Fibroblast of pulmonary artery (primary cell): Measurements from ENCODE around the gene RASL10B.

Source experiments
- DNase-seq: peaks from one replicate; pipeline ENCODE4 v3.0.0-alpha.2; 2010; ENCODE audit warnings: low read depth
- H3K4me3 ChIP-seq: replicated peaks from 2 replicates; pipeline ENCODE4 v1.5.1; 2011; ENCODE audit warnings: low read depth, mild to moderate bottlenecking, control low read depth, low read length, moderate library complexity
- TF ChIP-seq, protein P1 (sequence below): IDR thresholded peaks from 2 replicates; pipeline ENCODE4 v1.5.1; 2011; ENCODE audit warnings: mild to moderate bottlenecking, control low read depth, low read length, inconsistent platforms; ENCODE audit errors: missing control alignments

The RASL10B gene

DNA sequence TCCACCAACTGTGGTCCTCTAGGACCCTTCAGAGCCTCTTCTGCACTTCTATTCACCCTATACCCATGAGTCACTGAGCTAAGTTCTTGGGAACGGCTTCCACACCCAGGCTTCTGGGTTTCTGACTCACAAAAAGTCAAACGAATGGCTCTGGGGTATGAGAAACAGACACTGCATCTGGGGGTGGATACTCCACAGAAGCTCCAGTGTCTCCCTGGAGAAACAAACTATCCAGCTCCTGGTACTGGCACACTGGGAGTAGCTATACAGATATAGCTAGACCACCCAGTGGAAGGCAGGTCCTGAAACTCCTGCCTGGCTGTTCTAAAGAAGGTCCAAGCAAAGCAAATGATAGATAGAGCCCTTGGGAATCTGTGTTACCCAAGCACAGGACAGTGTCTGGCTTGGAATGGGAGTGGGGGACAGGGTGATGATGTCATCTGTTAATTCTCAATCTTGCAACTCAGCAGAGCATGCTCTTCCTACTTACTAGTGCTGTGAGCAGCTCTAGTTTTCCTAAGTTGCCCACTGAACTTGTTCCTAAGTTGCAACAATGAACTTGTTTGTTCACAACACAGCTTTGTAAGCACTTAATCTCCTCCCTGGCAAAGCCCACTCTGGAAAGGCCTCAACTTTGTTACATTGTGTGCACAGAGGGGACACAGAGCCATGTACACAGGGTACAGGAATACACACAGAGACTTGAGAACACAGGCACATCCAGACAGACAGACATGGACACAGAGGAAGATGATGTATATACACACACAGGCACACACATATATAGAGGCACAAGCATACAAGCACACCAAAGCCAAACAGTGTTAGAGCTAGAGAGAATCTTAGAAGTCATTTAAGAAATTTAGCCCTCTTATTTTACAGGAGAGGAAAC, 57.3 kb downstream of the RASL10B start:
- H3K4me3 ChIP-seq, result no peak overlapping the region
- DNase-seq, result peak; percentile 67

DNA sequence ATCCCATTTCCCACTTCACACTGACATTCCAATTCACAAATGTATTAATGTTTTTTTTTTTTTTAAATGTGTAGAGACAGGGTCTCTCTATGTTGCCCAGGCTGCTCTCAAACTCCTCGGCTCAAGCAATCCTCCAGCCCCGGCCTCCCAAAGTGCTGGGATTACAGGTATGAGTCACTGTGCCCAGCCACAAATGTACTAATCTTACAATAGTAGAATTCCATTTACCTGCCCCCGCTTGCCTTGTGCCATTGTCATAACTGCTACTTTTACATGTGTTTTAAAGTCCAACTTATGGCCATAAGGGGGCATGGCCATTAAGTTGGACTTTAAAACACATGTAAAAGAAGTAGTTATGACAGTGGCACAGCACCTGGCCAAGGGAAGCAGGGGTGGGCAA, 59.4 kb downstream of the RASL10B start:
- TF ChIP-seq, protein P1, sequence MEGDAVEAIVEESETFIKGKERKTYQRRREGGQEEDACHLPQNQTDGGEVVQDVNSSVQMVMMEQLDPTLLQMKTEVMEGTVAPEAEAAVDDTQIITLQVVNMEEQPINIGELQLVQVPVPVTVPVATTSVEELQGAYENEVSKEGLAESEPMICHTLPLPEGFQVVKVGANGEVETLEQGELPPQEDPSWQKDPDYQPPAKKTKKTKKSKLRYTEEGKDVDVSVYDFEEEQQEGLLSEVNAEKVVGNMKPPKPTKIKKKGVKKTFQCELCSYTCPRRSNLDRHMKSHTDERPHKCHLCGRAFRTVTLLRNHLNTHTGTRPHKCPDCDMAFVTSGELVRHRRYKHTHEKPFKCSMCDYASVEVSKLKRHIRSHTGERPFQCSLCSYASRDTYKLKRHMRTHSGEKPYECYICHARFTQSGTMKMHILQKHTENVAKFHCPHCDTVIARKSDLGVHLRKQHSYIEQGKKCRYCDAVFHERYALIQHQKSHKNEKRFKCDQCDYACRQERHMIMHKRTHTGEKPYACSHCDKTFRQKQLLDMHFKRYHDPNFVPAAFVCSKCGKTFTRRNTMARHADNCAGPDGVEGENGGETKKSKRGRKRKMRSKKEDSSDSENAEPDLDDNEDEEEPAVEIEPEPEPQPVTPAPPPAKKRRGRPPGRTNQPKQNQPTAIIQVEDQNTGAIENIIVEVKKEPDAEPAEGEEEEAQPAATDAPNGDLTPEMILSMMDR, result no peak

More for the DNA sequence above, 57.3 kb downstream of the RASL10B start:
- TF ChIP-seq, protein P1, result no peak

DNA sequence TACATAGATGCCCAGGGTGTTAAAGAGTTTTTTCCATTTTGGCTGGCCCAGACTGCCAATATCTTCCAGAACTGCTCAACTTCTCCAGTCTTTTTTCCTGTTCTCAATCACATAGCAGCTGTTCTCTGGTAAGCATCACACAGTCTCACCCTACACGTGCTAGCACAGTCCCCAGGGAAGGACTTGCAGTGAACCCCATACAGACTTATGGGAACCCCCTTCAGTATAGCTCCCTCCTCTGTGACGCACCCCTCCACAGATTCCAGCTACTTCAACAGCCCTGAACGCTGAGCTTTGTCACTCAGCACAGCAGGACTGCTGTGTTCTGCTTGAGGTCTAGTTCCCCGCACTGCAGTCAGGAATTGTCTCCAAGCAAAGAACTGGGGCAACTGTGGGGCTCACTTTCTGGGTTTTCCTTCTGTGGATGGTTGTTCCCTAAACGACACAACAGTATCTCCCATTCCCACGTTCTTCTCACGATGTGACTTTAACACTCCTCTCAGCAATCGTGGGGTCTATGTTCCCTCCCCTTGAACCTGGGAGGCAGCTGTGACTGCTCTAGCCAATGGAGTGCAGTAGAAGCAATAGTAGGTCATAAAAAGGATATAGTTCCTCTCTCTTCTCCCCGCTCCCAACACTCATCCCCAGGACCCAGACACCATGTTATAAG, 60.4 kb downstream of the RASL10B start:
- DNase-seq, result no peak
- H3K4me3 ChIP-seq, result no peak overlapping the region
- TF ChIP-seq, protein P1, result no peak

More for the DNA sequence above, 59.4 kb downstream of the RASL10B start:
- DNase-seq, result no peak
- no peak overlapping the region for H3K4me3 ChIP-seq
